ENCODE results near the gene GABRG3. TPM values are rescaled to one million over a fixed set of nuclear protein-coding genes. Genes with fewer than 3 reads are reported as not detected.

GABRG3 gene
- total RNA-seq, 1 donor from 2014 or later = 2.6 TPM

- Mint-ChIP-seq H3K9me3 (no peaks in the 10 kb centered on the region), H3K36me3 (no peaks in the 10 kb centered on the region), H3K4me1 (ENCODE audit: unreplicated experiment) (no peaks in the 10 kb centered on the region), H3K27ac (no peak overlapping the region), H3K4me3 (no peak overlapping the region), H3K27me3 (peaks cover 20% of the 10 kb centered on the region)
- DNase-seq (ENCODE audit: extremely low spot score, unreplicated experiment) = no peak
- TF ChIP-seq CTCF (conservative IDR thresholded peaks at IDR 0.05) = no peak
Observed at GRCh38 chr15:27549746-27550145, 578.8 kb downstream of the GABRG3 start.

- no peak for TF ChIP-seq CTCF (conservative IDR thresholded peaks at IDR 0.05)
- H3K4me1 Mint-ChIP-seq (ENCODE audit: unreplicated experiment) = no peaks in the 10 kb centered on the region
- H3K27ac Mint-ChIP-seq = no peak overlapping the region
- H3K4me3 Mint-ChIP-seq = no peak overlapping the region
- DNase-seq (ENCODE audit: extremely low spot score, unreplicated experiment) = no peak
- H3K36me3 Mint-ChIP-seq = no peaks in the 10 kb centered on the region
- H3K27me3 Mint-ChIP-seq = peaks cover 20% of the 10 kb centered on the region
- H3K9me3 Mint-ChIP-seq = peaks cover 1% of the 10 kb centered on the region
Observed at GRCh38 chr15:27550635-27551034, 579.7 kb downstream of the GABRG3 start.

- Mint-ChIP-seq H3K4me1 (ENCODE audit: unreplicated experiment) (no peaks in the 10 kb centered on the region), H3K9me3 (peaks cover 6% of the 10 kb centered on the region), H3K4me3 (no peak overlapping the region), H3K27ac (no peak overlapping the region), H3K36me3 (no peaks in the 10 kb centered on the region), H3K27me3 (peaks cover 25% of the 10 kb centered on the region)
- DNase-seq (ENCODE audit: extremely low spot score, unreplicated experiment) = no peak
- no peak for TF ChIP-seq CTCF (conservative IDR thresholded peaks at IDR 0.05)
Observed at GRCh38 chr15:27561816-27562215, 590.8 kb downstream of the GABRG3 start.

- Mint-ChIP-seq H3K4me1 (ENCODE audit: unreplicated experiment) (no peaks in the 10 kb centered on the region), H3K27ac (no peak overlapping the region), H3K4me3 (no peak overlapping the region), H3K36me3 (no peaks in the 10 kb centered on the region), H3K27me3 (peaks cover 26% of the 10 kb centered on the region), H3K9me3 (peaks cover 6% of the 10 kb centered on the region)
- DNase-seq (ENCODE audit: extremely low spot score, unreplicated experiment) = no peak
- no peak for TF ChIP-seq CTCF (conservative IDR thresholded peaks at IDR 0.05)
Observed at GRCh38 chr15:27563765-27564370, 592.9 kb downstream of the GABRG3 start.

GRCh38 chr15:27564656-27565055 lies 593.7 kb downstream of the GABRG3 start:
- DNase-seq (ENCODE audit: extremely low spot score, unreplicated experiment) = no peak
- no peak for TF ChIP-seq CTCF (conservative IDR thresholded peaks at IDR 0.05)
- peaks cover 23% of the 10 kb centered on the region for H3K27me3 Mint-ChIP-seq
- no peak overlapping the region for H3K4me3 Mint-ChIP-seq
- no peaks in the 10 kb centered on the region for H3K4me1 Mint-ChIP-seq (ENCODE audit: unreplicated experiment)
- no peaks in the 10 kb centered on the region for H3K36me3 Mint-ChIP-seq
- H3K27ac Mint-ChIP-seq = no peak overlapping the region
- peaks cover 6% of the 10 kb centered on the region for H3K9me3 Mint-ChIP-seq

- Mint-ChIP-seq H3K9me3 (no peaks in the 10 kb centered on the region), H3K4me3 (no peak overlapping the region), H3K27me3 (peaks cover 11% of the 10 kb centered on the region), H3K27ac (no peak overlapping the region), H3K4me1 (ENCODE audit: unreplicated experiment) (peaks cover 13% of the 10 kb centered on the region), H3K36me3 (no peaks in the 10 kb centered on the region)
- TF ChIP-seq CTCF (conservative IDR thresholded peaks at IDR 0.05) = no peak
- DNase-seq (ENCODE audit: extremely low spot score, unreplicated experiment) = no peak
Observed at GRCh38 chr15:27570746-27571145, 599.8 kb downstream of the GABRG3 start.

All from type B pancreatic cell (in vitro differentiated cells).